H9 (cell line): ENCODE data around the gene CCDC40. TPM values are rescaled to one million over a fixed set of nuclear protein-coding genes. Genes with fewer than 3 reads are reported as not detected.

Source experiments
- DNase-seq: peaks from one replicate; pipeline ENCODE4 v3.0.0-alpha.2; 2017
- H2AFZ ChIP-seq: one replicate; pipeline ENCODE4 v1.6.1; 2013; ENCODE audit warnings: mild to moderate bottlenecking, low read length, control low read depth, moderate library complexity
- H2AK5ac ChIP-seq: 2 replicates; pipeline ENCODE4 v1.6.1; 2013; ENCODE audit warnings: low read length, control low read depth, mixed read lengths; ENCODE audit not compliant: insufficient read length
- H2BK120ac ChIP-seq: one replicate; pipeline ENCODE4 v1.6.1; 2013; ENCODE audit warnings: low read depth, mild to moderate bottlenecking, low read length, control low read depth, inconsistent platforms; ENCODE audit not compliant: poor library complexity, severe bottlenecking
- H2BK12ac ChIP-seq: 2 replicates; pipeline ENCODE4 v1.6.1; 2013; ENCODE audit warnings: low read length, control low read depth, mixed read lengths, low read depth; ENCODE audit not compliant: insufficient read length
- H2BK15ac ChIP-seq: 2 replicates; pipeline ENCODE4 v1.6.1; 2013; ENCODE audit warnings: low read depth, low read length, control low read depth
- H2BK20ac ChIP-seq: one replicate; pipeline ENCODE4 v1.6.1; 2013; ENCODE audit warnings: low read depth, mild to moderate bottlenecking, low read length, control low read depth, inconsistent platforms; ENCODE audit not compliant: poor library complexity, severe bottlenecking
- H2BK5ac ChIP-seq: 2 replicates; pipeline ENCODE4 v1.6.1; 2013; ENCODE audit warnings: low read length, control low read depth, mixed read lengths; ENCODE audit not compliant: insufficient read length
- H3K14ac ChIP-seq: 2 replicates; pipeline ENCODE4 v1.6.1; 2013; ENCODE audit warnings: low read length, control low read depth; ENCODE audit not compliant: insufficient read depth
- H3K18ac ChIP-seq: 2 replicates; pipeline ENCODE4 v1.6.1; 2013; ENCODE audit warnings: low read depth, mild to moderate bottlenecking, mixed read lengths, low read length, control low read depth; ENCODE audit not compliant: insufficient read length
- H3K23ac ChIP-seq: 2 replicates; pipeline ENCODE4 v1.6.1; 2013; ENCODE audit warnings: low read length, control low read depth, mixed read lengths, low read depth; ENCODE audit not compliant: insufficient read length
- H3K23me2 ChIP-seq: 2 replicates; pipeline ENCODE4 v1.6.1; 2013; ENCODE audit warnings: low read depth, mild to moderate bottlenecking, mixed read lengths, low read length, control low read depth; ENCODE audit not compliant: insufficient read length, poor library complexity, severe bottlenecking
- H3K27ac ChIP-seq: 2 replicates; pipeline ENCODE4 v1.5.1; 2013; ENCODE audit warnings: low read length, control low read depth, mixed read lengths, low read depth; ENCODE audit not compliant: insufficient read length
- H3K27me3 ChIP-seq: 2 replicates; pipeline ENCODE4 v1.6.1; 2013; ENCODE audit warnings: low read length, control low read depth, inconsistent platforms; ENCODE audit not compliant: insufficient read depth
- H3K4ac ChIP-seq: 2 replicates; pipeline ENCODE4 v1.6.1; 2013; ENCODE audit warnings: low read depth, mild to moderate bottlenecking, control low read depth, inconsistent platforms, low read length, moderate library complexity
- H3K4me1 ChIP-seq: 2 replicates; pipeline ENCODE4 v1.6.1; 2013; ENCODE audit warnings: low read length, control low read depth, inconsistent platforms; ENCODE audit not compliant: insufficient read depth
- H3K4me2 ChIP-seq: 2 replicates; pipeline ENCODE4 v1.6.1; 2013; ENCODE audit warnings: low read length, control low read depth, mixed read lengths; ENCODE audit not compliant: insufficient read length, insufficient read depth
- H3K56ac ChIP-seq: 2 replicates; pipeline ENCODE4 v1.6.1; 2013; ENCODE audit warnings: low read depth, mild to moderate bottlenecking, mixed read lengths, low read length, control low read depth; ENCODE audit not compliant: insufficient read length
- H3K79me1 ChIP-seq: 2 replicates; pipeline ENCODE4 v1.6.1; 2013; ENCODE audit warnings: low read depth, mild to moderate bottlenecking, moderate library complexity, low read length, control low read depth, inconsistent platforms; ENCODE audit not compliant: insufficient read depth, poor library complexity, severe bottlenecking
- H3K79me2 ChIP-seq: 2 replicates; pipeline ENCODE4 v1.6.1; 2013; ENCODE audit warnings: low read length, control low read depth, inconsistent platforms; ENCODE audit not compliant: insufficient read depth
- H3K9ac ChIP-seq: 2 replicates; pipeline ENCODE4 v1.6.1; 2013; ENCODE audit warnings: low read length, control low read depth, mixed read lengths; ENCODE audit not compliant: insufficient read length; ENCODE audit errors: extremely low read depth
- H3K9me3 ChIP-seq: one replicate; pipeline ENCODE4 v1.6.1; 2013; ENCODE audit warnings: low read depth, low read length, inconsistent platforms; ENCODE audit not compliant: control insufficient read depth
- H3T11ph ChIP-seq: one replicate; pipeline ENCODE4 v1.6.1; 2013; ENCODE audit warnings: mild to moderate bottlenecking, low read length, control low read depth, inconsistent platforms
- H4K20me1 ChIP-seq: one replicate; pipeline ENCODE4 v1.6.1; 2013; ENCODE audit not compliant: control insufficient read depth, insufficient read length, insufficient read depth
- H4K5ac ChIP-seq: 2 replicates; pipeline ENCODE4 v1.6.1; 2013; ENCODE audit warnings: low read depth, mild to moderate bottlenecking, mixed read lengths, low read length, control low read depth; ENCODE audit not compliant: insufficient read length
- H4K8ac ChIP-seq: replicated peaks from 2 replicates; pipeline ENCODE4 v1.6.1; 2013; ENCODE audit warnings: low read length, control low read depth, mixed read lengths, low read depth; ENCODE audit not compliant: insufficient read length
- H4K91ac ChIP-seq: 2 replicates; pipeline ENCODE4 v1.6.1; 2013; ENCODE audit warnings: low read depth, mild to moderate bottlenecking, moderate library complexity, mixed read lengths, low read length, control low read depth; ENCODE audit not compliant: insufficient read length
- H3K27ac Mint-ChIP-seq, 3 experiments: 2 replicates in 2 of 3; 3 replicates in 1 of 3; pipeline ENCODE4 v1.8.0; 2020 to 2021; ENCODE audit warnings: mixed read lengths in 3 of 3, mild to moderate bottlenecking in 1 of 3, moderate library complexity in 1 of 3
- H3K27me3 Mint-ChIP-seq: 2 replicates; pipeline ENCODE4 v1.8.0; 2021; ENCODE audit warnings: low read depth, mild to moderate bottlenecking, moderate library complexity, mixed read lengths
- H3K36me3 Mint-ChIP-seq, 3 experiments: 2 replicates in 2 of 3; 3 replicates in 1 of 3; pipeline ENCODE4 v1.8.0; 2020 to 2021; ENCODE audit warnings: low read depth in 3 of 3, mixed read lengths in 3 of 3; ENCODE audit not compliant: insufficient read depth in 1 of 3
- H3K4me1 Mint-ChIP-seq, 2 experiments: 2 replicates each; pipeline ENCODE4 v1.8.0; 2020; ENCODE audit warnings: mixed read lengths in 2 of 2
- H3K4me3 Mint-ChIP-seq, 2 experiments: 2 replicates in 1 of 2; 3 replicates in 1 of 2; pipeline ENCODE4 v1.8.0; 2020 to 2021; ENCODE audit warnings: mild to moderate bottlenecking in 2 of 2, mixed read lengths in 2 of 2, moderate library complexity in 1 of 2
- H3K9me3 Mint-ChIP-seq, 2 experiments: 2 replicates in 1 of 2; 3 replicates in 1 of 2; pipeline ENCODE4 v1.8.0; 2020; ENCODE audit warnings: mild to moderate bottlenecking in 2 of 2, mixed read lengths in 2 of 2, moderate library complexity in 1 of 2
- WGBS: extraction: QIAGEN DNeasy Blood & Tissue Kit; methylation state at CpG from one replicate; pipeline ENCODE4 v1.1.7; 2013; ENCODE audit warnings: missing lambda C conversion rate, low lambda C conversion rate, mixed read lengths; ENCODE audit not compliant: insufficient read length; ENCODE audit errors: extremely low coverage; 5-methylcytosine and 5-hydroxymethylcytosine counted together
- total RNA-seq: library from RNA; stranded (reverse); gene quantifications from 2 replicates; pipeline ENCODE4 v1.2.1, GENCODE V29; 2021
- TF ChIP-seq, protein P1 (sequence below): fragments of 200-600 bp; sonication (generic); conservative IDR thresholded peaks from 3 replicates; pipeline ENCODE4 v1.8.0; 2021; ENCODE audit warnings: antibody characterized with exemption, mild to moderate bottlenecking

CCDC40 gene
- total RNA-seq, 1 experiment from 2014 or later: 8.9 TPM

DNA sequence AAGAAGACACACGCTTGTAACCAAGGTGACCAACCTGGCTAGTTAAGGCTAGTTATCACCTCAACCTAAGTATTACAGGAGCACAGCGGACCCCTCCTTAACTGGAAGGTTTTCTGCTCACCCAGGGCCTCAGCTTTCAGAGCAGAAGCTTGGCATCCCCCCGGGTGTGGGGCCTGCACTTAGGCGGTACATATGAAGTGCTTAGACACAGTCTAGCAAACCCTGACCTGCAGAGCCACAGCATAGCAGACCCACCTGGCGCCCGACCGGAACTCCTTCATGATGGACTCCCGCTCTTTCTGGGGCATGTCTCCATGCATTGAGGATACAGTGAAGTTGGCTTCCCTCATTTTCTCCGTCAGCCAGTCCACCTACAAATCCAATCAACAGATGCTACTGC lies 100.7 kb downstream of the CCDC40 start:
- Histone ChIP-seq H4K5ac (no peak overlapping the region), H3K18ac (no peak overlapping the region), H4K20me1 (no peaks in the 10 kb centered on the region), H3K4me2 (no peak overlapping the region), H3K79me1 (no peaks in the 10 kb centered on the region), H2AK5ac (no peak overlapping the region), H3K9ac (no peak overlapping the region), H2BK5ac (no peak overlapping the region), H2BK20ac (no peak overlapping the region), H3K14ac (no peak overlapping the region), H2BK15ac (no peak overlapping the region), H3K79me2 (no peaks in the 10 kb centered on the region), H3K23ac (no peak overlapping the region), H3K27me3 (no peaks in the 10 kb centered on the region), H4K8ac (no peak overlapping the region), H2AFZ (no peak overlapping the region), H3K4me1 (no peaks in the 10 kb centered on the region), H3T11ph (no peak overlapping the region), H3K23me2 (no peaks in the 10 kb centered on the region), H3K56ac (no peak overlapping the region), H3K9me3 (no peaks in the 10 kb centered on the region), H2BK120ac (no peak overlapping the region), H4K91ac (no peak overlapping the region), H3K4ac (no peak overlapping the region), H2BK12ac (no peak overlapping the region), H3K27ac (no peak overlapping the region)
- no peaks in the 10 kb centered on the region for H3K27me3 Mint-ChIP-seq
- peaks cover 64 to 97% (median 95%) of the 10 kb centered on the region in 3 experiments for H3K36me3 Mint-ChIP-seq
- H3K4me3 Mint-ChIP-seq: no peak overlapping the region
- TF ChIP-seq, protein P1, sequence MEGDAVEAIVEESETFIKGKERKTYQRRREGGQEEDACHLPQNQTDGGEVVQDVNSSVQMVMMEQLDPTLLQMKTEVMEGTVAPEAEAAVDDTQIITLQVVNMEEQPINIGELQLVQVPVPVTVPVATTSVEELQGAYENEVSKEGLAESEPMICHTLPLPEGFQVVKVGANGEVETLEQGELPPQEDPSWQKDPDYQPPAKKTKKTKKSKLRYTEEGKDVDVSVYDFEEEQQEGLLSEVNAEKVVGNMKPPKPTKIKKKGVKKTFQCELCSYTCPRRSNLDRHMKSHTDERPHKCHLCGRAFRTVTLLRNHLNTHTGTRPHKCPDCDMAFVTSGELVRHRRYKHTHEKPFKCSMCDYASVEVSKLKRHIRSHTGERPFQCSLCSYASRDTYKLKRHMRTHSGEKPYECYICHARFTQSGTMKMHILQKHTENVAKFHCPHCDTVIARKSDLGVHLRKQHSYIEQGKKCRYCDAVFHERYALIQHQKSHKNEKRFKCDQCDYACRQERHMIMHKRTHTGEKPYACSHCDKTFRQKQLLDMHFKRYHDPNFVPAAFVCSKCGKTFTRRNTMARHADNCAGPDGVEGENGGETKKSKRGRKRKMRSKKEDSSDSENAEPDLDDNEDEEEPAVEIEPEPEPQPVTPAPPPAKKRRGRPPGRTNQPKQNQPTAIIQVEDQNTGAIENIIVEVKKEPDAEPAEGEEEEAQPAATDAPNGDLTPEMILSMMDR: no peak
- no peaks in the 10 kb centered on the region for H3K9me3 Mint-ChIP-seq
- no peaks in the 10 kb centered on the region for H3K4me1 Mint-ChIP-seq
- DNase-seq: peak; percentile 17
- H3K27ac Mint-ChIP-seq: 0 out of 7 replicates have a peak overlapping the region, but pooled peaks of 1 of the 3 experiments have one; percentile 65
- no CpG with 5 or more reads among the region's 9 CpGs for WGBS
